Subcutaneous abdominal adipose tissue (tissue), 5 donors: ENCODE data around the gene MICALL1.

ENCODE experiments used
- H3K27ac ChIP-seq: one replicate; pipeline ENCODE4 v1.7.0; 2013; ENCODE audit warnings: low read depth, mild to moderate bottlenecking, inconsistent platforms, low read length, moderate library complexity
- H3K27me3 ChIP-seq, 5 donors: one replicate each; pipeline ENCODE4 v1.7.0; 2013; ENCODE audit warnings: low read length in 5 of 5, inconsistent platforms in 1 of 5; ENCODE audit not compliant: control insufficient read depth in 5 of 5, insufficient read depth in 4 of 5
- H3K36me3 ChIP-seq, 5 donors: one replicate each; pipeline ENCODE4 v1.7.0; 2013; ENCODE audit warnings: low read length in 5 of 5; ENCODE audit not compliant: control insufficient read depth in 5 of 5, insufficient read depth in 5 of 5
- H3K4me1 ChIP-seq, 5 donors: one replicate each; pipeline ENCODE4 v1.7.0; 2013; ENCODE audit warnings: low read length in 5 of 5, mild to moderate bottlenecking in 3 of 5, moderate library complexity in 1 of 5; ENCODE audit not compliant: control insufficient read depth in 5 of 5, insufficient read depth in 5 of 5
- H3K4me3 ChIP-seq, 5 donors: one replicate each; pipeline ENCODE4 v1.7.0; 2013; ENCODE audit warnings: low read length in 5 of 5, low read depth in 1 of 5
- H3K9ac ChIP-seq, 5 donors: one replicate each; pipeline ENCODE4 v1.7.0; 2013; ENCODE audit warnings: low read length in 5 of 5, mild to moderate bottlenecking in 4 of 5, moderate library complexity in 3 of 5
- H3K9me3 ChIP-seq, 5 donors: one replicate each; pipeline ENCODE4 v1.7.0; 2013; ENCODE audit warnings: low read length in 5 of 5; ENCODE audit not compliant: control insufficient read depth in 5 of 5
- donor health status: healthy.
- donor health status: healthy.
- donor health status: healthy.
- donor health status: healthy.
- donor health status: healthy.

MICALL1 gene

GRCh38 chr22:37991731-37992442, 85.8 kb downstream of the MICALL1 start:
- H3K4me1 ChIP-seq, result peaks cover 0 to 3% (median 0%) of the 10 kb centered on the region in 5 donors
- no peak overlapping the region for H3K27ac ChIP-seq

More at GRCh38 chr22:37991731-37992442, 85.8 kb downstream of the MICALL1 start:
- Histone ChIP-seq H3K9ac (no peak overlapping the region), H3K27me3 (no peaks in the 10 kb centered on the region), H3K4me3 (no peak overlapping the region), H3K36me3 (peaks cover 0 to 8% (median 4%) of the 10 kb centered on the region in 5 donors), H3K9me3 (no peaks in the 10 kb centered on the region)
